Measurements from ENCODE around the gene PEX5L.
"Not testable (repeated sequence)": the region's sequence is repeated elsewhere in the genome, so short reads cannot be mapped to it uniquely, and the experiment has no call there.

PEX5L gene

DNA sequence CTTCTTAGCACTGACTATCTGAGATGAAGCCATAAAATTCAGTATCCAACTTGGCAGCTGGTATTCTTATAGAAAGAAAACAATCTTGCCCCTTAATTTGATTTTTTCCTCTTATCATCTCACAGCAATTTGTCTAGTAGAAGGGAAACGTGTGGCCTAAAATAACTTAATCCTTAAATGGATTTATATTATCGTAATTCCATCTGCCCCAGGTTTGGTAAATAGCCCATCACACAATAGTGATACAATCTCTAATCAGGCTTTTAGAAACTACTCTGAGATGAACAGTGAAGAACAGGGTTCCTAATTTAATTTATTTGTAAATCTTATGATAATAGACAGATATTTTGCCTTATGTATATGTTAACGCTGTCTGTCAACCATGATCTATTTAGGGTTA is 24.8 kb downstream of the PEX5L start:
- DNase-seq (ENCODE audit: low spot score) = no peak

DNA sequence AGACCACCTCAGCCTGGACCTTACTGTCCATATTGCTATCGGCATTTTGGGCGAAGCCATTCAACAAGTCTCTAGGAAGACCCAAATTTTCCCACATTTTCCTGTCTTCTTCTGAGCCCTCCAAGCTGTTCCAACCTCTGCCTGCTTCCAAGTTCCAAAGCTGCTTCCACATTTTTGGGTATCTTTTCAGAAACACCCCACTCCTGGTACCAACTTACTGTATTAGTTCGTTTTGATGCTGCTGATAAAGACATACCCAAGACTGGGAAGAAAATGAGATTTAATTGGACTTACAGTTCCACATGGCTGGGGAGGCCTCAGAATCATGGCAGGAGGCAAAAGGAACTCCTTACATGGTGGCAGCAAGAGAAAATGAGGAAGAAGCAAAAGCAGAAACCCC is 28.4 kb downstream of the PEX5L start:
- DNase-seq (ENCODE audit: low spot score) = not testable (repeated sequence)

DNA sequence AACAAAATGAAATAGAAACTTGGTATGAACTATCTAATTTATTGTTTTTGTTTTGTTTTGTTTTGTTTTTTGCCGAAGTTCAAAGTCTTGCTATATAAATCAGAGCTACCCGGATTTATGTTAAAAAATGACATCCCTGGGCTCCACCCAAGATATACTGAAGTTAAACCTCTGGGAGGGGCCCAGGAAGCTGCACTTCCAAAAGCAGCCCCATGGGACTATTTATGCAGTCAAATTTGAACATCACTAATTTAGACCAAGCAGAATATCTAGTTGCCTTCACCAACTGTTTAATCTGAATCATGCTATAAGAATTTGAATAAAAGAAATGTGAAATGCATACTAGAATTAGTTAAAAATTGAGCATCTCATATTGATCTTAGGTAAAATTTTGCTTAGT is 32.2 kb downstream of the PEX5L start:
- DNase-seq (ENCODE audit: low spot score) = no peak

GRCh38 chr3:180002006-180002405 is 34.7 kb downstream of the PEX5L start:
- DNase-seq (ENCODE audit: low spot score) = no peak

GRCh38 chr3:180000500-180000899 is 36.2 kb downstream of the PEX5L start:
- DNase-seq (ENCODE audit: low spot score) = no peak

- no peak for DNase-seq (ENCODE audit: low spot score)
Measured at GRCh38 chr3:179995406-179995805, 41.3 kb downstream of the PEX5L start.

DNA sequence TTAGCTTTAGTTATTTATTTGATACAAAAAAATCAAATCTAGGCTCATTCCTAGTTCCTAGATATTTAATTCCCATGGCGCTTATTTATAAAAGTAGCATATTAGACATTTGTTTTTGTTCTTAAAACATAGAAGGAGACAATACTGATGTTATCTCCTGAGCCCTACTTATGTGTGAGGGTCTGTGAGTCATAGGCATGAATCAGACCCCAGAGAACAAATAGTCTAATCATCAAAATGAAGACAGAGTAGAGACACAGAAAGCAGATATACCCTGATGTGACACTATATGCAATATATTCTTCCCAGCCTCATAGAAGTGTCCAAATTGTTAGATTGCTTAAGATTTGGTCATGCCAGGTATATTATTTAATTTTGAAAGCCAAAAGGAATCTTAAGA is 44.9 kb downstream of the PEX5L start:
- no peak for DNase-seq (ENCODE audit: low spot score)

GRCh38 chr3:179991104-179991503 is 45.6 kb downstream of the PEX5L start:
- DNase-seq (ENCODE audit: low spot score) = no peak

DNA sequence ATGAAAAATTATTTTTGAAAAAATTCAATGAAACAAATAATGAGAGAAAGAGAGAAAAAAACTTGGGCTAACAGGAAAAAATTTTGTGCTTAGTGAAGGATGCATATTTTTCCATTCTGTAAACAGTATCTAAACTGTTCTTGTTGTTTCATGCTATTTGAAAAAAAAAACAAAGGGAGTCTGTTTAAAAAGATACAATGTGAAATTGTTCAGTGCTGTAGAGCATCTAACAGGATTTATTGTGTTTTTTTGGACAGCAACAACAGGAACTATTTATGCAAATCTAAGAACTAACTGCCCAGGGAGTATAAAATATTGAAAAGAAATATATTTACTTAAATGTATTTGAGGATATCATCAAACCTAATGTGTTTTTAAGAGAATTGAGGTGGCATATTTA is 55.1 kb downstream of the PEX5L start:
- DNase-seq (ENCODE audit: low spot score) = no peak

DNA sequence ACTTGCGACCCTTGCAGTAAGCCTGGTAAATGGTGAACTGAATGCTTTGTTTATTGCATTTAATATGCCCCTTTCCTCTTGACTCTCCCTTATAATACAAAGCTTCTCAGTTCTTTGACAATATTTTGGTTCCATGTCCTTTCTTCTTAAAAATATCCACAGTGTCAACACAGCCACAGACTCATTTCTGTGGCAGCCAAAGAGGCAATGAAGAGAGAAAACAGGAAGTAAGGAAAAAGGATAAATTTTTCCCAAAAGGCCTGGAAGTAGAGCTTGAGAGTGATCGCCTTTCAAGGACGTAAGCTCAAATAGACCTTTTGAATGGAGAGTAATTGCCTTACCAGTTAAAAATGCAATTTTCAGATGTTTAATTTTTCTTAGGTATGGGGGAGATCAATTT is 59.4 kb downstream of the PEX5L start:
- no peak for DNase-seq (ENCODE audit: low spot score)

GRCh38 chr3:179973931-179974361 is 62.8 kb downstream of the PEX5L start:
- no peak for DNase-seq (ENCODE audit: low spot score)

GRCh38 chr3:179972881-179973423 is 63.8 kb downstream of the PEX5L start:
- no peak for DNase-seq (ENCODE audit: low spot score)

DNA sequence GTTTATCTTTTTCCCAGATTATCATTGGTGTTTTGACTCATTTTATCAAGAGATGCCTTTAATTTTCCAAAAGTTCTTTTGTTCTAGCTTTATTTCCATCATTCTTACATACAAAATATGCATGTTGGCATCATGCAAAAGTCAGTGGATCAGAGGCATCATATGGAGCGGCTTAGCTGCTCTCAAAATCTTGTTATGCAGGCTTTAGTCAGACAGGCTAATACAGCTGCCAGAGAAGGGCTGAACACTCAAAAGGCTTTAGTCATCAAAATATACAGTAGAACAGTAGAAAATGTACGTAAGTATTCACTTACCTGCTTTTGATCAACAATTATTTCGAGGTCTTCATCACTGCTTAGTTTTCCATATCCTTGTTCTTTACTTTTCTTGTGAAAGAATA is 65.5 kb downstream of the PEX5L start:
- DNase-seq (ENCODE audit: low spot score) = no peak

GRCh38 chr3:179970746-179971145 is 66.0 kb downstream of the PEX5L start:
- DNase-seq (ENCODE audit: low spot score) = no peak

- DNase-seq (ENCODE audit: low spot score) = no peak
Measured at GRCh38 chr3:179969525-179969924, 67.2 kb downstream of the PEX5L start.

GRCh38 chr3:179967622-179968021 is 69.1 kb downstream of the PEX5L start:
- no peak for DNase-seq (ENCODE audit: low spot score)

DNA sequence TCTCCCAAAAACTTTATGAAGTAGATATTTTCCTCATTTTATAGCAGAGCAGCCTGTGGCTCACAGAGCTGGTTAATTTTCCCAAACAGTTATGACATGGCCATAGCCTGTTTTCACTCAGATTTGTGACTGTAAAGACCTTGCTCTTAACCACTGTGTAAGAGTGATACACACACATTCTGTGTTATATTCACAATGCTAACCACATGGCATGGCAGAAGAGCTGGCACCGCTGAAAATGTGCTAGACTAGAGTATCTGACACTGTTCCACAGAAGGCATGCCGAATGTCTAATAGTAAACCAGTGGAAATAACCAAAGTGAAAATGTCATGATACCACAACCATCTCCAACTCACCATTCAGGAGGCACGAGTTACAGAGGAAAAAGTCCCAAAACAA is 71.8 kb downstream of the PEX5L start:
- no peak for DNase-seq (ENCODE audit: low spot score)

- DNase-seq (ENCODE audit: low spot score) = no peak
Measured at GRCh38 chr3:179962629-179963387, 73.9 kb downstream of the PEX5L start.

- DNase-seq (ENCODE audit: low spot score) = no peak
Measured at GRCh38 chr3:179961703-179962078, 75.0 kb downstream of the PEX5L start.

- DNase-seq (ENCODE audit: low spot score) = no peak
Measured at GRCh38 chr3:179961071-179961702, 75.5 kb downstream of the PEX5L start.

GRCh38 chr3:179958759-179959158 is 78.0 kb downstream of the PEX5L start:
- no peak for DNase-seq (ENCODE audit: low spot score)

GRCh38 chr3:179958143-179958542 is 78.6 kb downstream of the PEX5L start:
- no peak for DNase-seq (ENCODE audit: low spot score)

DNA sequence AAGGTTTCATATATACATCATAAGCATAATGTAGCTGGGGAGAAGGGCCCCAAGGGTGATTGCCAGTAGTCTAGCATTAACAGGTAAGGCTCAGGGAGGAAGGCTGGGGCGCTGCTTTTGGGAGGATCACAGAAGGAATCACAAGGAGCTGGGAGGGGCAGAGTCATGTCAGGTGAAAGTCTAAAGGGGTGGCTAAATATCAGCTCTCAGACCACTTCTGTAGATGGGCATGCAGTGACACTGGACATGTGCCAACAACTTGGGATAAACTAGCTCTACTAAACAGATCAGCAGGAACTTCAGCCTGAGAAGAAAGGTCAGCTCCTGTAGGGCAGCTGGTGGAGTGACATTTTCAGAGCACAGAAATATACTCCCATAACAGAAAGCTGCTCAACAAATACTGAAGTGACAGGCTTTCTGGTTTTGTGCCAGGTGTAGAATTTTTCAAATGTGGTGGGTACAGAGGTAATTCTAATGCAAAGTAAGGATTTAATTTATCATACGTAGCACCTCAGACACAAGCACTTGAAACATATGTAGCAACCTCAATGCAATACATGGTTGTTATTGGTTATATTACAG is 79.4 kb downstream of the PEX5L start:
- DNase-seq (ENCODE audit: low spot score) = no peak
